ENCODE results near the gene METTL9.
"Not testable (repeated sequence)": the region's sequence is repeated elsewhere in the genome, so short reads cannot be mapped to it uniquely, and the experiment has no call there.

Gene METTL9

GRCh38 chr16:21599122-21600030 lies at the start of gene METTL9:
Gene METTL9 (plus strand): TSS chr16:21599577. CDS start chr16:21599734, 157 bp downstream.
- peak; percentile 87 for DNase-seq

GRCh38 chr16:21549975-21550374 lies 49.4 kb upstream of the METTL9 start:
- DNase-seq: not testable (repeated sequence)

- DNase-seq: not testable (repeated sequence)
These were observed 48.9 kb upstream of the METTL9 start for GRCh38 chr16:21550435-21550834.

- not testable (repeated sequence) for DNase-seq
These were observed 48.3 kb upstream of the METTL9 start for GRCh38 chr16:21551076-21551475.

- not testable (repeated sequence) for DNase-seq
These were observed 47.8 kb upstream of the METTL9 start for GRCh38 chr16:21551600-21551999.

GRCh38 chr16:21553481-21554296 lies 45.7 kb upstream of the METTL9 start:
- DNase-seq: not testable (repeated sequence)

- peak; percentile 47 for DNase-seq
These were observed 44.4 kb upstream of the METTL9 start for GRCh38 chr16:21554795-21555585.

- DNase-seq: not testable (repeated sequence)
These were observed 43.8 kb upstream of the METTL9 start for GRCh38 chr16:21555621-21556020.

GRCh38 chr16:21556026-21556595 lies 43.3 kb upstream of the METTL9 start:
- not testable (repeated sequence) for DNase-seq

GRCh38 chr16:21556651-21557241 lies 42.6 kb upstream of the METTL9 start:
- DNase-seq: peak; percentile 84

- DNase-seq: no peak
These were observed 38.9 kb upstream of the METTL9 start for GRCh38 chr16:21560462-21560861.

- no peak for DNase-seq
These were observed 35.7 kb upstream of the METTL9 start for GRCh38 chr16:21563676-21564075.

GRCh38 chr16:21564367-21564766 lies 35.0 kb upstream of the METTL9 start:
- not testable (repeated sequence) for DNase-seq

GRCh38 chr16:21565507-21565860 lies 33.9 kb upstream of the METTL9 start:
- DNase-seq: no peak

GRCh38 chr16:21565861-21566669 lies 33.3 kb upstream of the METTL9 start:
- DNase-seq: no peak

GRCh38 chr16:21566891-21567414 lies 32.4 kb upstream of the METTL9 start:
- DNase-seq: no peak

GRCh38 chr16:21567496-21567895 lies 31.9 kb upstream of the METTL9 start:
- DNase-seq: not testable (repeated sequence)

GRCh38 chr16:21568502-21569189 lies 30.7 kb upstream of the METTL9 start:
- DNase-seq: no peak

- DNase-seq: no peak
These were observed 28.7 kb upstream of the METTL9 start for GRCh38 chr16:21570676-21571017.

GRCh38 chr16:21573506-21573905 lies 25.9 kb upstream of the METTL9 start:
- not testable (repeated sequence) for DNase-seq

All from NCI-H1105 treated with DMSO at 0.1 percent for 48 hours (cell line).